ENCODE data around the gene TGM1.

Gene TGM1

GRCh38 chr14:24299255-24300191, 36.5 kb upstream of the TGM1 start, which contains the start of the genes DHRS1 and NOP9:
DHRS1 (minus strand) TSS chr14:24299780; CDS start chr14:24299106, 674 bp downstream.
NOP9 (plus strand) TSS chr14:24299850; CDS start chr14:24299955, 105 bp downstream.
- no peak for TF ChIP-seq CTCF (conservative IDR thresholded peaks at IDR 0.05; ENCODE audit: low read depth)
- DNase-seq (ENCODE audit: low spot score), result peak; percentile 95
- ChIA-PET CTCF (interaction anchor here (0.5 to 4.7 kb wide), 8 partner anchors 9 to 1377 kb away, joined by 3 to 51 read pairs (median 6); partner anchors contain the start of genes CIDEB and TINF2), POLR2A (ENCODE audit: low non-redundant PET) (interaction anchor here (0.6 to 3.3 kb wide), 3 partner anchors 36 to 202 kb away, joined by 3 to 17 read pairs (median 5); partner anchors contain the start of gene TINF2)
- peak within 1 kb of the TSS; percentile 94 for H3K27ac ChIP-seq

GRCh38 chr14:24298892-24299254, 35.9 kb upstream of the TGM1 start:
- peak; percentile 91 for DNase-seq (ENCODE audit: low spot score)
- ChIA-PET CTCF (interaction anchor here (0.5 to 4.7 kb wide), 7 partner anchors 9 to 1377 kb away, joined by 3 to 51 read pairs (median 6); partner anchors contain the start of genes CIDEB and TINF2), POLR2A (ENCODE audit: low non-redundant PET) (interaction anchor here (0.6 to 3.3 kb wide), 4 partner anchors 35 to 1505 kb away, joined by 3 to 17 read pairs (median 5); partner anchors contain the start of gene TINF2)
- no peak for TF ChIP-seq CTCF (conservative IDR thresholded peaks at IDR 0.05; ENCODE audit: low read depth)
- peak overlapping the region; percentile 94 for H3K27ac ChIP-seq

- CTCF ChIA-PET, result interaction anchor here (0.6 to 4.7 kb wide), 11 partner anchors 10 to 208 kb away, joined by 3 to 51 read pairs (median 4); partner anchors contain the start of gene TINF2
- DNase-seq (ENCODE audit: low spot score), result peak; percentile 45
- peak overlapping the region; percentile 94 for H3K27ac ChIP-seq
- POLR2A ChIA-PET (ENCODE audit: low non-redundant PET), result interaction anchor here (1.0 kb wide), 1 partner anchor 55 kb away, joined by 5 read pairs; the partner anchor contains the start of gene TINF2
- peak; percentile 55 for TF ChIP-seq CTCF (conservative IDR thresholded peaks at IDR 0.05; ENCODE audit: low read depth)
Observed at GRCh38 chr14:24297190-24297964, 34.4 kb upstream of the TGM1 start.

GRCh38 chr14:24296341-24297157, 33.6 kb upstream of the TGM1 start:
- DNase-seq (ENCODE audit: low spot score), result peak; percentile 77
- CTCF ChIA-PET, result interaction anchor here (0.6 to 4.7 kb wide), 8 partner anchors 10 to 53 kb away, joined by 3 to 51 read pairs (median 4); partner anchors contain the start of gene TINF2
- peak; percentile 63 for TF ChIP-seq CTCF (conservative IDR thresholded peaks at IDR 0.05; ENCODE audit: low read depth)
- POLR2A ChIA-PET (ENCODE audit: low non-redundant PET), result interaction anchor here (1.0 kb wide), 1 partner anchor 54 kb away, joined by 5 read pairs; the partner anchor contains the start of gene TINF2
- peak overlapping the region; percentile 67 for H3K27ac ChIP-seq

- CTCF ChIA-PET, result interaction anchor here (1.2 to 1.7 kb wide), 2 partner anchors 10 to 12 kb away, joined by 3 to 4 read pairs; no protein-coding TSS in a partner anchor
- no peak for TF ChIP-seq CTCF (conservative IDR thresholded peaks at IDR 0.05; ENCODE audit: low read depth)
- POLR2A ChIA-PET (ENCODE audit: low non-redundant PET), result no interaction called here
Observed at GRCh38 chr14:24293525-24293924, 30.5 kb upstream of the TGM1 start.

More at GRCh38 chr14:24293525-24293924, 30.5 kb upstream of the TGM1 start:
- no peak overlapping the region for H3K27ac ChIP-seq
- no peak for DNase-seq (ENCODE audit: low spot score)

Measured in RWPE1 (cell line).